WTC11 (cell line): ENCODE data around the gene EBP. TPM values are rescaled to one million over a fixed set of nuclear protein-coding genes. Genes with fewer than 3 reads are reported as not detected.

Experiments
- ATAC-seq: fragments of 200-7000 bp; cut with Tn5 transposase; 2 replicates; pipeline ENCODE4 v1.10.0; 2021; ENCODE audit warnings: mild to moderate bottlenecking, moderate library complexity
- CTCF ChIA-PET: fragments of 300-600 bp; sonication (Branson Sonifier 250); formaldehyde crosslinking; loops from one replicate; lab custom pipeline; 2021; ENCODE audit warnings: antibody characterized with exemption; lab: Charles Lee
- POLR2A ChIA-PET: fragments of 350-600 bp; sonication (Branson Sonifier 250); formaldehyde crosslinking; loops from one replicate; lab custom pipeline; 2021; ENCODE audit warnings: antibody characterized with exemption; lab: Charles Lee
- DNase-seq: peaks from one replicate; pipeline ENCODE4 v3.0.0; 2021; ENCODE audit warnings: low spot score
- H3K27ac Mint-ChIP-seq: 2 replicates; pipeline ENCODE4 v1.8.0; 2021; ENCODE audit warnings: mixed read lengths
- H3K27me3 Mint-ChIP-seq: 2 replicates; pipeline ENCODE4 v1.8.0; 2021; ENCODE audit warnings: low read depth, mild to moderate bottlenecking, moderate library complexity, mixed read lengths
- H3K36me3 Mint-ChIP-seq: 2 replicates; pipeline ENCODE4 v1.8.0; 2021; ENCODE audit warnings: mixed read lengths
- H3K4me1 Mint-ChIP-seq: 2 replicates; pipeline ENCODE4 v1.8.0; 2022; ENCODE audit warnings: mixed read lengths
- H3K4me3 Mint-ChIP-seq: 2 replicates; pipeline ENCODE4 v1.8.0; 2021; ENCODE audit warnings: mild to moderate bottlenecking, moderate library complexity, mixed read lengths
- H3K9me3 Mint-ChIP-seq: 2 replicates; pipeline ENCODE4 v1.8.0; 2021; ENCODE audit warnings: mixed read lengths
- ATF3 ChIP-seq: sonication (generic); formaldehyde crosslinking; conservative IDR thresholded peaks from 2 replicates; pipeline ENCODE4 v1.8.1; 2022; ENCODE audit warnings: mild to moderate bottlenecking, missing genetic modification reagents
- E2F5 ChIP-seq: sonication (generic); formaldehyde crosslinking; IDR thresholded peaks from 2 replicates; pipeline ENCODE4 v1.8.1; 2022; ENCODE audit warnings: mild to moderate bottlenecking, moderate library complexity, missing genetic modification reagents
- GTF2I ChIP-seq: fragments of 250-450 bp; sonication (Bioruptor Pico); conservative IDR thresholded peaks from 2 replicates; pipeline ENCODE4 v1.4.0; 2021; ENCODE audit warnings: mild to moderate bottlenecking
- HMGXB4 ChIP-seq: sonication (generic); formaldehyde crosslinking; IDR thresholded peaks from 2 replicates; pipeline ENCODE4 v1.8.1; 2023; ENCODE audit warnings: mild to moderate bottlenecking, moderate library complexity, missing genetic modification reagents
- JAZF1 ChIP-seq: fragments of 250-450 bp; sonication (Bioruptor Pico); IDR thresholded peaks from 2 replicates; pipeline ENCODE4 v1.9.0; 2021; ENCODE audit warnings: moderate library complexity, mild to moderate bottlenecking, inconsistent platforms
- JUN ChIP-seq: sonication (generic); formaldehyde crosslinking; IDR thresholded peaks from 2 replicates; pipeline ENCODE4 v1.8.0; 2023; ENCODE audit warnings: mild to moderate bottlenecking, missing genetic modification reagents
- MYBL2 ChIP-seq: sonication (generic); formaldehyde crosslinking; IDR thresholded peaks from 2 replicates; pipeline ENCODE4 v1.8.1; 2023; ENCODE audit warnings: mild to moderate bottlenecking, moderate library complexity, missing genetic modification reagents
- NFATC4 ChIP-seq: fragments of 250-450 bp; sonication (Bioruptor Pico); IDR thresholded peaks from 2 replicates; pipeline ENCODE4 v1.9.0; 2021; ENCODE audit warnings: mild to moderate bottlenecking
- NFYB ChIP-seq: sonication (generic); formaldehyde crosslinking; conservative IDR thresholded peaks from 2 replicates; pipeline ENCODE4 v1.8.0; 2022; ENCODE audit warnings: low read depth, missing genetic modification reagents
- OVOL2 ChIP-seq: fragments of 250-450 bp; sonication (Bioruptor Pico); IDR thresholded peaks from 2 replicates; pipeline ENCODE4 v1.9.0; 2021; ENCODE audit warnings: mild to moderate bottlenecking, borderline replicate concordance
- PREB ChIP-seq: sonication (generic); formaldehyde crosslinking; IDR thresholded peaks from 2 replicates; pipeline ENCODE4 v1.8.1; 2022; ENCODE audit warnings: mild to moderate bottlenecking, missing genetic modification reagents, moderate library complexity, borderline replicate concordance
- PRRX2 ChIP-seq: fragments of 250-450 bp; sonication (Bioruptor Pico); IDR thresholded peaks from 2 replicates; pipeline ENCODE4 v1.8.0; 2021; ENCODE audit warnings: mild to moderate bottlenecking
- SMAD4 ChIP-seq: sonication (generic); formaldehyde crosslinking; IDR thresholded peaks from 2 replicates; pipeline ENCODE4 v1.8.0; 2022; ENCODE audit warnings: mild to moderate bottlenecking, missing genetic modification reagents
- STAT6 ChIP-seq: sonication (generic); formaldehyde crosslinking; conservative IDR thresholded peaks from 2 replicates; pipeline ENCODE4 v1.8.1; 2023; ENCODE audit warnings: mild to moderate bottlenecking, low read depth, missing genetic modification reagents, moderate library complexity
- TEAD4 ChIP-seq: sonication (generic); formaldehyde crosslinking; IDR thresholded peaks from 2 replicates; pipeline ENCODE4 v1.8.0; 2022; ENCODE audit warnings: mild to moderate bottlenecking, missing genetic modification reagents
- USF2 ChIP-seq: sonication (generic); formaldehyde crosslinking; IDR thresholded peaks from 2 replicates; pipeline ENCODE4 v1.8.1; 2023; ENCODE audit warnings: mild to moderate bottlenecking, missing genetic modification reagents, moderate library complexity
- ZNF121 ChIP-seq: sonication (generic); formaldehyde crosslinking; IDR thresholded peaks from 2 replicates; pipeline ENCODE4 v1.8.0; 2023; ENCODE audit warnings: missing genetic modification reagents
- ZNF138 ChIP-seq: sonication (generic); formaldehyde crosslinking; conservative IDR thresholded peaks from 2 replicates; pipeline ENCODE4 v1.8.1; 2022; ENCODE audit warnings: mild to moderate bottlenecking, moderate library complexity, missing genetic modification reagents
- ZNF416 ChIP-seq: fragments of 250-450 bp; sonication (Bioruptor Pico); IDR thresholded peaks from 2 replicates; pipeline ENCODE4 v1.9.0; 2021; ENCODE audit warnings: mild to moderate bottlenecking, inconsistent platforms
- ZNF532 ChIP-seq: fragments of 250-450 bp; sonication (Bioruptor Pico); IDR thresholded peaks from 2 replicates; pipeline ENCODE4 v1.9.0; 2021; ENCODE audit warnings: mild to moderate bottlenecking, borderline replicate concordance
- ZNF671 ChIP-seq: fragments of 250-450 bp; sonication (Bioruptor Pico); IDR thresholded peaks from 2 replicates; pipeline ENCODE4 v1.8.0; 2021; ENCODE audit warnings: mild to moderate bottlenecking
- total RNA-seq: library from RNA; stranded (reverse); gene quantifications from 3 replicates; pipeline ENCODE4 v1.2.3, GENCODE V29; 2021

The EBP gene
- total RNA-seq, 1 experiment from 2014 or later = 129 TPM

GRCh38 chrX:48573690-48574269, 52.2 kb downstream of the EBP start (continued):
- TF ChIP-seq OVOL2 (CRISPR knock-in tag) (no peak), ZNF138 (CRISPR knock-in tag) (no peak), ZNF121 (no peak), SMAD4 (no peak), PRRX2 (CRISPR knock-in tag) (no peak)

- ATAC-seq (peak; percentile 97), DNase-seq (peak; percentile 79)
- no peaks in the 10 kb centered on the region for H3K9me3 Mint-ChIP-seq
- H3K4me3 Mint-ChIP-seq = peak within 1 kb of the TSS; percentile 97
- POLR2A ChIA-PET = interaction anchor here (0.6 kb wide), 1 partner anchor 102 kb away, joined by 3 read pairs; no protein-coding TSS in a partner anchor
- H3K36me3 Mint-ChIP-seq = peaks cover 44% of the 10 kb centered on the region
- H3K27ac Mint-ChIP-seq = peak within 1 kb of the TSS; percentile 100
- H3K4me1 Mint-ChIP-seq = peaks cover 11% of the 10 kb centered on the region; the same call in 1 of the 2 replicates
- no peaks in the 10 kb centered on the region; the same call in 1 of the 2 replicates for H3K27me3 Mint-ChIP-seq
- CTCF ChIA-PET = no interaction called here
- TF ChIP-seq JUN (CRISPR knock-in tag) (peak; percentile 75; the same call in 1 of the 2 replicates), PREB (CRISPR knock-in tag) (no peak), STAT6 (CRISPR knock-in tag) (no peak), TEAD4 (CRISPR knock-in tag) (peak; percentile 56; the same call in 1 of the 2 replicates), ZNF671 (CRISPR knock-in tag) (peak; percentile 60; the same call in 1 of the 2 replicates), ZNF416 (CRISPR knock-in tag) (peak; percentile 68; the same call in 1 of the 2 replicates), NFYB (CRISPR knock-in tag) (peak; percentile 68), E2F5 (CRISPR knock-in tag) (no peak), HMGXB4 (0 out of 2 replicates have a peak, but pooled peaks have one; percentile 35), USF2 (CRISPR knock-in tag) (peak; percentile 57; the same call in 1 of the 2 replicates), MYBL2 (peak; percentile 32; the same call in 1 of the 2 replicates), ATF3 (CRISPR knock-in tag) (no peak), ZNF532 (CRISPR knock-in tag) (peak; percentile 64; the same call in 1 of the 2 replicates), GTF2I (CRISPR knock-in tag) (no peak), JAZF1 (CRISPR knock-in tag) (no peak), NFATC4 (CRISPR knock-in tag) (no peak)
Observed at GRCh38 chrX:48574270-48575266, 53.0 kb downstream of the EBP start, which contains the start of gene RBM3. RBM3 (plus strand) TSS chrX:48574484; CDS start chrX:48575181, 697 bp downstream.
